Panc1 (cell line): ENCODE measurements around the gene PIAS3.

Source experiments
- CTCF ChIP-seq: fragments of 450-650 bp; IDR thresholded peaks from 2 replicates; pipeline ENCODE4 v1.5.1; 2017; ENCODE audit warnings: mild to moderate bottlenecking
- POLR2AphosphoS5 ChIP-seq: IDR thresholded peaks from 2 replicates; pipeline ENCODE4 v1.6.1; 2012; ENCODE audit warnings: mild to moderate bottlenecking, low read depth, low read length, moderate library complexity

- TF ChIP-seq CTCF, result no peak; the same call in none of the 2 replicates
- no peak for TF ChIP-seq POLR2AphosphoS5
These were observed 12.7 kb downstream of the PIAS3 start for GRCh38 chr1:145846201-145846612.
